NCI-H2081 treated with DMSO at 0.1 percent for 48 hours (cell line): ENCODE measurements around the gene ABHD6.
"Not testable (repeated sequence)": the region's sequence is repeated elsewhere in the genome, so short reads cannot be mapped to it uniquely, and the experiment has no call there.

Experiments
- DNase-seq: peaks from one replicate; lab custom pipeline; 2025; lab: John Stamatoyannopoulos, UW

Gene ABHD6

DNA sequence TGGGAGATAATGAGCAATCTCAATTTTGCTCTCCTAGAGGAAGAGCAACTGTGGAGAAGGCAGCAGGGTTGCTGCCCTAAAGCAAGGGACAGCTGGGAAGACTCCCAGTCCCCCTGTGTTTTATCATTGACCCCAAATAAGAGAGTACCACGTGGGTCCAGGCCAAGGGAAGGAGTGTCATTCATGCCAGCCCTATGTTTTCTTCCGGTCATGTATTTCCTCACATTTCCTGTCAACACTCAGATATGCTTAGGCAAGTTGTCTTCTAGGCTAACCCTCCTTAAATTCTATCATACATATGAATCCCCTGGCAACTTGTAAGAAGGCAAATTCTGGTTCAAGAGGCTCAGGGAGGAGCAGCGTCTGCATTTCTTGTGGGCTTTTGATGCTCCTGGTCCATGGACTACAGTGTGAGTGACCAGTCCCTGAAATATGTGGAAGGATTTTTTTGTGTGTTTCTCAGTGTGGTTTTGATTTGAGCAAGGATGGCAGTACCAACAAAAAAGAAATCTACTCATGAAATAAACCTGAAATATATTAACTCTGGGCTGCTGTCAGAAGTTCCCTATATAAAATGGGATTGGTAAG lies 36.5 kb downstream of the ABHD6 start:
- DNase-seq: no peak

DNA sequence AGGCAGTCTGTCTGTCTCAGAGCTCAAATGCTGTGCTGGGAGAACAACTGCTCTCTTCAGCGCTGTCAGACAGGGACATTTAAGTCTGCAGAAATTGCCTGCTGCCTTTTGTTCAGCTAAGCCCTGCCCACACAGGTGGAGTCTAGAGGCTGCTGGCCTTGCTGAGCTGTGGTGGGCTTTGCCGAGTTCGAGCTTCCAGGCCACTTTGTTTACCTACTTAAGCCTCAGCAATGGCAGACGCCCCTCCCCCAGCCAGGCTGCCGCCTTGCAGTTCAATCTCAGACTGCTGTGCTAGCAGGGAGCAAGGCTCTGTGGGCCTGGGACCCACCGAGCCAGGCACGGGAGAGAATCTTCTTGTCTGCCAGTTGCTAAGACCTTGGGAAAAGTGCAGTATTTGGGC lies 43.5 kb downstream of the ABHD6 start:
- DNase-seq: no peak

GRCh38 chr3:58285334-58285733 lies 47.7 kb downstream of the ABHD6 start:
- DNase-seq: no peak

GRCh38 chr3:58287354-58287753 lies 49.8 kb downstream of the ABHD6 start:
- DNase-seq: no peak

- DNase-seq: no peak
Measured at GRCh38 chr3:58288011-58288728, 50.6 kb downstream of the ABHD6 start.

DNA sequence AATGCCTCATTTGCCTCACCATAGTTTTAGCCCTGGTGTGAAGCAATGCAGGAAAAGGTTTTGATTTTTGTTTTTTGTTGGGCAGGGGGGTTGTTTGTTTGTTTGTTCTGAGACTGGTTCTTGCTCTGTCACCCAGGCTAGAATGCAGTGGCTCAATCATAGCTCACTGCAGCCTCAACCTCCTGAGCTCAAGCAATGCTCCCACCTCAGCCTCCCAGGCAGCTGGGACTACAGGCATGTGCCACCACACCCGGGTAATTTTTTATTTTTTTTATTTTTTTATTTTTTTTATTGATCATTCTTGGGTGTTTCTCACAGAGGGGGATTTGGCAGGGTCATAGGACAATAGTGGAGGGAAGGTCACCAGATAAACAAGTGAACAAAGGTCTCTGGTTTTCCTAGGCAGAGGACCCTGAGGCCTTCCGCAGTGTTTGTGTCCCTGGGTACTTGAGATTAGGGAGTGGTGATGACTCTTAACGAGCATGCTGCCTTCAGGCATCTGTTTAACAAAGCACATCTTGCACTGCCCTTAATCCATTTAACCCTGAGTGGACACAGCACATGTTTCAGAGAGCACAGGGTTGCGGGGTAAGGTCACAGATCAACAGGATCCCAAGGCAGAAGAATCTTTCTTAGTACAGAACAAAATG lies 51.5 kb downstream of the ABHD6 start:
- not testable (repeated sequence) for DNase-seq

DNA sequence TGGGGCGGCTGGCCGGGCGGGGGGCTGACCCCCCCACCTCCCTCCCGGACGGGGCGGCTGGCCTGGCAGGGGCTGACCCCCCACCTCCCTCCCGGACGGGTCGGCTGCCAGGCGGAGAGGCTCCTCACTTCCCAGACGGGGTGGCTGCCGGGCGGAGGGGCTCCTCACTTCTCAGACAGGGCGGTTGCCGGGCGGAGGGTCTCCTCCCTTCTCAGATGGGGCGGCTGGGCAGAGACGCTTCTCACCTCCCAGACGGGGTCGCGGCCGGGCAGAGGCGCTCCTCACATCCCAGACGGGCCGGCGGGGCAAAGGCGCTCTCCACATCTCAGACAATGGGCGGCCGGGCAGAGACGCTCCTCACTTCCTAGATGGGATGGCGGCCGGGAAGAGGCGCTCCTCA lies 52.9 kb downstream of the ABHD6 start:
- DNase-seq: not testable (repeated sequence)

- DNase-seq: no peak
Measured at GRCh38 chr3:58291671-58292338, 54.2 kb downstream of the ABHD6 start.

GRCh38 chr3:58292866-58293265 lies 55.3 kb downstream of the ABHD6 start:
- DNase-seq: no peak

DNA sequence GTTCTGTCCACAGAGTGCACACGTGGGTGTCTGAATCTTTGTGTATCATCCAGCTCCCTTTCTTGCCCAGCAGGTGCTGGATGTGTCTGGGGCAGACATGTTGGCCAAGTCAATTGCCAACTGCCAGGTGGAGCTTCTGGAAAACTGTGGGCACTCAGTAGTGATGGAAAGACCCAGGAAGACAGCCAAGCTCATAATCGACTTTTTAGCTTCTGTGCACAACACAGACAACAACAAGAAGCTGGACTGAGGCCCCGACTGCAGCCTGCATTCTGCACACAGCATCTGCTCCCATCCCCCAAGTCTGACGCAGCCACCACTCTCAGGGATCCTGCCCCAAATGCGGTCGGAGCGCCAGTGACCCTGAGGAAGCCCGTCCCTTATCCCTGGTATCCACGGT lies 55.9 kb downstream of the ABHD6 start:
- DNase-seq: no peak

DNA sequence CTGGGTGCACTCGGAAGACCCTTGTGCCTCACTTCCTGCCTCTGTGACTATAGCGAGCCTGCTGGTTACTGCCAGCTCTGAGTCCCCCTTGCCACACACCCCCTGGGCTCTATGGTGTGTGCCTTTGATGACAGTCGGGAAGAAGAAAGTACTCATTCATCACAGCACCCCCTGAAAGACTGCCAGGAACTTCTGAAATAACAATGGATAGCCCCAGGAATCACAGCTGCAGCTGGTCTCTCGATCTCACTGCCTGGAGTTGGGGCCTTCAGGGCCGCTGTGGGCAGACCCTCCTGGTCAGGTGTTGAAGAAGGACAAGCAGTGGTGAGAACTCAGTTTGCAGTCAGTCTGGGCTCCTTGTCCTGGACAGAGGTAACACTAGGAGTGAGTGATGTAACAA lies 58.7 kb downstream of the ABHD6 start:
- DNase-seq: no peak

DNA sequence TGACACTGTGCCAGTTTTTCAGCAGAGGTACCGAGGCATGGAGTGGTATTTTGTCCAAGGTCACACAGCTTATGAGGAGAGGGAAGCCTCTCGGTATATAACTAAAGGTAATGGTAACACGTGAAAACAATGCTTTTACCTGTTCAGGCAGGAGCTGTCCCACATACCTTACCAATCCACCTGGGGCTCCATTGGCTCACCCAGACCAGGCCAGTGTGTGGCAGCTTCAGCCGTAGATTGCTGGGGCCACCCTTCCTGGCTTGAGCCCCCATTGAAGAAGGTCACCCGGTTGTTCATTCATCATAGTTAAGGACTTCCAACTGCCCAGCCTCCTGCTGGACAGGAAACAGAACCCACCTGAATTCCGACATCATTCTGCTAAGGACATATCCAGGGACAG lies 59.3 kb downstream of the ABHD6 start:
- DNase-seq: no peak

DNA sequence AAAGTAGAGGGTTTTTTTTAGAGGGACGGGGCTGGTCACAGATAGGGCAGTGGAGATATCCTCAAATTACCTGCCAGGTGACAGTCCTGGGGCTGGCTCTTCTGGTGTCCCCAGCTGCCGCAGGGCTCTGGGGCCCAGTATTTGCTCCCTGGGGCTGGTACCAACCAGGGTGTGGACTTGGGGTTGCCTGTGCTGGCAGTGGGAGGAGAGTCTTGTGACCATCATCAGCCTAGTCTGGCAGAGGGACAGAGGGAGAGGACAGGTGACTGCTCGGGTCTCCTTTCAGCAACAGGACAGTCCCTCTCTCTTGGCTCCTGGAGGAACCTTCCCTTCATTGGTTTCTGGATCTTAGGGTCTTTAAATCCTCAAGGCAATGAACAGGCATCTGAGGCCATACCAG lies 60.6 kb downstream of the ABHD6 start:
- DNase-seq: no peak

DNA sequence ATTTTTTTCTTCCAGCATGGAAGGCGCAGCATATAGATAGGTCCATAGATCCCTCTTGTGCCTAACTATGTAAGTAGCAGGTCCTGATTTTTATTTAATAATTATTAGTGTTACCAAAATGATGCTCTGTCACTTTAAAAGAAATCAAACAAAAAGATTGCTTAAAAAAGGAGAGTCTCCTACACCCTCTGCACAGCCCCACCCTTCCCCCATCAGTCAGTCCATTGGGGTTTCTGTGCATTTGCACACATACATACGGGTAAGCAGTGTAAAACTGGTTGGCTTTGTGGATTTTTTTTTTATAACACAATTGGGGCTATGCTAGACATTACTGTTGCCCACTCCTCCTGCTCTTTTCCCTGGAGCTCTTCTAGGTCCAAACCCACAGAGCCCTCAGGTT lies 61.5 kb downstream of the ABHD6 start:
- DNase-seq: no peak

- DNase-seq: no peak
Measured at GRCh38 chr3:58299839-58300516, 62.4 kb downstream of the ABHD6 start.

- peak; percentile 62 for DNase-seq
Measured at GRCh38 chr3:58305882-58306711, 68.5 kb downstream of the ABHD6 start, which contains the start of the genes HTD2 and RPP14. Gene HTD2 (plus strand): TSS chr3:58306520. CDS start chr3:58317614, 11,094 bp downstream. Gene RPP14 (plus strand): TSS chr3:58306245. CDS start chr3:58310330, 4,085 bp downstream.

DNA sequence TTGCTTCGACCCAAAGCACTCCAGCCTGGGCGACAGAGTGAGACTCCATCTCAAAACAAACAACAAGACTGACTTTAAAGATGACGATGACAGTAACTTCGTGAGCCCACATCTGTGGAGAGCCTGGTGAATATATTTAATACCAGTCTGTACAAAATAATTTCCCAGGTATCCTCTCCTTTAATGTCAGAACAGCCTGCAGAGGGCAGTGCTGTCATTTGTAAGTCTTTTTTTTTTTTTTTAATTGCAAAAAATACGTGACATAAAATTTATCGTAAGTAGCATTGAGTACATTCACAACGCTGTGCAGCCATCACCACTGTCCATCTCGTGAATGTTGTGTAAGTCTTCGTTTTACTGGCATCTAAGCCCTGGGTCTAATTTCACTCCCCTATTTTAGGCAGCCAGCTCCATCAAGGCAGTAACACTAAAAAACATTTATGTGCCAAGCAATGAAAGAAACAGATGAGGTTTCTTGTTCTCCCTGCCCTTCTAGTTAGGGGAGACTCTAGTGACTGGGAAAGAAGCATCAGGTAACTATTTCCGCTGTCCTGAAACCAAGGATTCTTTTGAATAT lies 70.1 kb downstream of the ABHD6 start:
- DNase-seq: no peak

DNA sequence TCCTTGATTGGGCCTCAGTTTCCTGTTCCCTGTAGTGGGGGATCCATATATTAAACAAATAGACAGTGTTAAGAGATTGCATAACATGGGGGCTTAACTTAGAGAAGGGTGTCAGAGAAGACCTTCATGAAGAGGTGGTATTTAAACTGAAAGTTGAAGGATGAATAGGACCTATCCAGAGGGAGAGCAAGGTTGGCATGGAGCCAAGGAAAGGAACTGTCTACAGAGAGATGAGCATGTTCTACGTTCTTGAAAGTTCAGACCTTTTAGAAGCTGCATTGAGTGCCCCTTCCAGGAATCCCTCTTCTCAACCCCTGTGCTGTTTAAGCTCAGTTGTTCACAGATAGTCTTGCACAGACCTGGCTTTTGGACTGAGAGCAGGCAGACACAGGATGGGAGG lies 71.1 kb downstream of the ABHD6 start:
- DNase-seq: no peak

DNA sequence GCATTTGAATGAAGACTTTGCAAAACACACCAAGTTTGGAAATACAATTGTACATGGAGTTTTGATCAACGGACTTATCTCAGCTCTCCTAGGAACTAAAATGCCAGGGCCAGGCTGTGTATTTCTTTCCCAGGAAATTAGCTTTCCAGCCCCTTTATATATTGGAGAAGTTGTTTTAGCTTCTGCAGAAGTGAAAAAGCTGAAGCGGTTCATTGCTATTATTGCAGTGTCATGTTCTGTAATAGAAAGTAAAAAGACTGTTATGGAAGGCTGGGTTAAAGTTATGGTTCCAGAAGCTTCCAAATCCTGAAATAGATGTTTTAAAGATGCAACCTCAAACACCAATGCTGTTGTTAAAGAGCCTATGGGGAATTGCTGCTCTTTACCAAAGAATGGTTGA lies 80.2 kb downstream of the ABHD6 start:
- DNase-seq: no peak

GRCh38 chr3:58321791-58322190 lies 84.2 kb downstream of the ABHD6 start:
- no peak for DNase-seq

DNA sequence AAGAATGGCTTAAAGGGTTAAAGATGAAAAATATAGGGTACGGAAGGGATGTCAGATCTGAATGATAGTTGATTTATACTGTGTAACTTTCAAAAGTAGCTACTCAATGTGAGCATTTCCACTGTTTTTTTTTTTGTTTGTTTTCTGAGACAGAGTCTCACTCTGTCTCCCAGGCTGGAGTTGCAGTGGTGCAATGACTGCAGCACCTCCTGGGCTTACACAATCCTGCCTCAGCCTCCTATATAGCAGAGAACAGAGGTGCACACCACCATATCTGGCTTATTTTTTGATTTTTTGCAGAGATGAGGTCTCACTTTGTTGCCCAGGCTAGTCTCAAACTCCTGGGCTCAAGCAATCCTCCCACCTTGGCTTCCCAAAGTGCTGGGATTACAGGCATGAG lies 85.2 kb downstream of the ABHD6 start:
- DNase-seq: no peak
